Stimulated activated naive CD8-positive, alpha-beta T cell treated with anti-CD3 and anti-CD28 coated beads, Interleukin-15, Interleukin-2, amounts not matched to agents 100 U/mL and 50 U/mL, for 24 hours (primary cell): ENCODE data around the gene PI16.

Experiments used
- ATAC-seq: fragments of 150-1000 bp; cut with Tn5 transposase; one replicate; pipeline ENCODE4 v1.10.0; 2021
- DNase-seq: peaks from one replicate; pipeline ENCODE4 v3.0.0; 2021

Gene PI16

GRCh38 chr6:36999751-37000125 lies 45.2 kb downstream of the PI16 start:
- no peak for DNase-seq
- no peak for ATAC-seq

- DNase-seq = no peak
- no peak for ATAC-seq
Observed at GRCh38 chr6:37004044-37004980, 49.8 kb downstream of the PI16 start.

GRCh38 chr6:37005061-37005810 lies 50.7 kb downstream of the PI16 start, which contains the start of gene FGD2:
Gene FGD2, plus strand, starts transcription at chr6:37005655. Its CDS starts 163 bp downstream, at chr6:37005818.
- DNase-seq (peak; percentile 40), ATAC-seq (peak; percentile 45)

- ATAC-seq (peak; percentile 11), DNase-seq (no peak)
Observed at GRCh38 chr6:37005827-37006567, 51.5 kb downstream of the PI16 start.

- no peak for DNase-seq
- no peak for ATAC-seq
Observed at GRCh38 chr6:37006793-37007339, 52.3 kb downstream of the PI16 start.

- DNase-seq (no peak), ATAC-seq (peak; percentile 15)
Observed at GRCh38 chr6:37007340-37008043, 53.0 kb downstream of the PI16 start.

GRCh38 chr6:37008484-37009465 lies 54.2 kb downstream of the PI16 start:
- ATAC-seq (no peak), DNase-seq (no peak)

- ATAC-seq = no peak
- no peak for DNase-seq
Observed at GRCh38 chr6:37010402-37010892, 55.9 kb downstream of the PI16 start.

- ATAC-seq (no peak), DNase-seq (no peak)
Observed at GRCh38 chr6:37011656-37012378, 57.3 kb downstream of the PI16 start.

- ATAC-seq = no peak
- DNase-seq = no peak
Observed at GRCh38 chr6:37013516-37014491, 59.3 kb downstream of the PI16 start.
